Kidney epithelial cell (primary cell): Measurements from ENCODE around the gene WDR62. TPM values are rescaled to one million over a fixed set of nuclear protein-coding genes. Genes with fewer than 3 reads are reported as not detected.

Source experiments
- DNase-seq: peaks from one replicate; pipeline ENCODE4 v3.0.0-alpha.2; 2010; ENCODE audit warnings: low read depth
- H3K27me3 ChIP-seq: 2 replicates; pipeline ENCODE4 v1.6.0; 2011; ENCODE audit warnings: low read length; ENCODE audit not compliant: control insufficient read depth, insufficient read depth
- H3K36me3 ChIP-seq: 2 replicates; pipeline ENCODE4 v1.5.1; 2011; ENCODE audit warnings: low read length; ENCODE audit not compliant: control insufficient read depth, insufficient read depth
- H3K4me3 ChIP-seq: 2 replicates; pipeline ENCODE4 v1.5.1; 2011; ENCODE audit warnings: low read depth, mild to moderate bottlenecking, control low read depth, low read length
- CTCF ChIP-seq: IDR thresholded peaks from 2 replicates; pipeline ENCODE4 v1.5.1; 2011; ENCODE audit warnings: mild to moderate bottlenecking, moderate library complexity, low read length, control low read depth, inconsistent platforms; ENCODE audit not compliant: insufficient read depth, poor library complexity, severe bottlenecking
- total RNA-seq: library from RNA; depleted of rRNA; stranded (reverse); fragments of >200 nt; gene quantifications from 2 replicates; pipeline ENCODE4 v1.2.3, GENCODE V29; 2015

Gene WDR62
- total RNA-seq, 1 donor from 2014 or later: 1.8 TPM

DNA sequence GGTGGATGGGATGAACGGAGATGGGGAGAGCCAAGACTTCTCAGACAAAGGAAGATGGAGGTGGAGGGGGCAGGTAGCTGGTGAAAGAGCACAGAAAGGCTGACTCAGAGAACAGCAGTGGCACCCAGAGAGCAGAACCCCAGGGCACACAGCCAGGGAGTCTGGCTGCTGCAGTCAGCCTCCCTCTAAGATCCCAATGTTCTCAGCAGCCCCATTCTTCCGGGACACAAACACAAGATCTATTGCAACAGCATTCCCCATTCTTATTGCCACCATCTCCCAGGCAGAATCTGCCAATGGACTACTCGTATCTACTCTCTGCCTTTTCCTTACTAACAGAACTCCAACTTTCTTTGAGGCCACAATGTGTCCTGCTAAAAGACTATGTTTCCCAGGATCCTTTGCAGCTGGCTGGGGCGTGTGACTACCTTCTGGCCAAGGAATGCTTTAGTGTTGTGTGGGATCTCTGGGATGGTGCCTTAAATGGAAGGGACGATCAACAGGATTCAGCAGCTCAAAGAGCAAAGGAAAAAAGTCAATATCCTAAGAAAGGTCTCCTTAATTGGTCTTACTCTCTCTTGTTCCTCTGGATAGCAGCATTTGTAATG, 8.2 kb upstream of the WDR62 start:
- Histone ChIP-seq H3K4me3 (no peak overlapping the region), H3K27me3 (no peaks in the 10 kb centered on the region), H3K36me3 (no peaks in the 10 kb centered on the region)
- no peak for DNase-seq
- no peak for TF ChIP-seq CTCF

DNA sequence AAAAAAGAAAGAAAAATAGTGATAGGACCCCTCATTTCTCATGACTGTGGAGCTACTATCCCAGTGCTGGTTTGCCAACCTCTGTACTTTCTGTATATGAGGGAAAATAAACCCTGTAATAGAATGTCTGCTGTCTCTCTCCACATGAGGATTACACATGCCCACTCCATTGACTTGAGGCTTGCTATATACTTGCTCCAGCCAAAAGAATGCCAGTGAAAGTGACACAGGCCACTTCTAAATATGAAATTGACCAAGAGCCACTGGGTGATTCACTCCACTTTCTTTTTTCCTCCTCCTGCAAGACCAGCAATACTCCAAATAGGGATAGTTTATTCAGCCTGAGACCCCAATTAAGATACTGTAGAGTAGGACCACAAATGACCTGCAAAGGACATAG, 6.9 kb upstream of the WDR62 start:
- DNase-seq: no peak
- Histone ChIP-seq H3K4me3 (no peak overlapping the region), H3K36me3 (no peaks in the 10 kb centered on the region), H3K27me3 (no peaks in the 10 kb centered on the region)
- no peak for TF ChIP-seq CTCF

DNA sequence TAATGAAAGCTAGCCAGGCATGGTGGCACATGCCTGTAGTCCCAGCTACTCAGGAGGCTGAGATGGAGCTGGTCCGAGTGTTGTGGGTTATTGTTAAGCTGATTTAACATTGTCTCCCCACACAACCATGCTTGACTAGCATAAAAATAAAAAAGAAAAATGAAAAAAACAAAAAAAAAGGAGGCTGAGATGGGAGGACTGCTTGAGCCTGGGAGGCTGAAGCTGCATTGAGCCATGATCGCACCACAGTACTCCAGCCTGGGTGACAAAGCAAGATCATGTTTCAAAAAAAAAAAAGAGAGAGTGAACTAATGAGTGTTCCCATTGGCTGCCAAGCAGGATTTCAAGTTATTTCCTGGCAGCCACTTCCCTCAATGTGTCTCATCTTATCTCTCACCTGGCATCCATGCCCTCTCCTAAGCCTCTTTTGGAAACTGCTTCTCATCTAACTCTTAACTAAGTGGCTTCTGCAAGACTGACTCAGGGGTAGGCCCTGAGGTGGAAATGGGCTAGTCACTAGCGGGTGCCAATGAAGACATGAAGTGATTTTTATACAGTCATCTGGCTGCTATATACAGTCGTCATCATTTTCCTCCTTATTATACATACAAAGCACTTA, 5.5 kb upstream of the WDR62 start:
- Histone ChIP-seq H3K4me3 (no peak overlapping the region), H3K27me3 (no peaks in the 10 kb centered on the region), H3K36me3 (no peaks in the 10 kb centered on the region)
- TF ChIP-seq CTCF: no peak
- DNase-seq: no peak

GRCh38 chr19:36051236-36051635, 3.5 kb upstream of the WDR62 start:
- Histone ChIP-seq H3K36me3 (no peaks in the 10 kb centered on the region), H3K4me3 (no peak overlapping the region), H3K27me3 (no peaks in the 10 kb centered on the region)
- DNase-seq: no peak
- TF ChIP-seq CTCF: peak; percentile 69

DNA sequence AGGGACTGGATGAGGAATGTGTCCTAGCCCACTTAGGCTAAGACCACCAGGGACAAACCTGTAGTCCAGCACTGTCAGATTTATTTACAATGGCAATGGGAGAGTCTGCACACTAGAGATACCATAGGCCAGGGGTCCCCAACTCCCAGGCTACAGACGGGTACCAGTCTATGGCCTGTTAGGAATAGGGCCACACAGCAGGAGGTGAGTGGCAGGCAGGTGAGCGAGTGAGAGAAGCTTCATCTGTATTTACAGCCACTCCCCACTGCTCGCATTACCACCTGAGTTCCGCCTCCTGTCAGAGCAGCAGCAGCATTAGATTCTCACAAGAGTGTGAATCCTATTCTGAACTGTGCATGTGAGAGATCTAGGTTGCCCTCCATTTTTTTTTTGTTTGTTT, 3.1 kb upstream of the WDR62 start:
- DNase-seq: no peak
- Histone ChIP-seq H3K4me3 (no peak overlapping the region), H3K36me3 (no peaks in the 10 kb centered on the region), H3K27me3 (no peaks in the 10 kb centered on the region)
- TF ChIP-seq CTCF: no peak
